H1 (cell line): ENCODE results near the gene KCNQ1OT1. TPM values are rescaled to one million over a fixed set of nuclear protein-coding genes. Genes with fewer than 3 reads are reported as not detected.

Source experiments
- BRCA1 ChIP-seq: IDR thresholded peaks from 2 replicates; pipeline ENCODE4 v1.6.1; 2012; ENCODE audit warnings: low read depth, low read length, improper control_type of control experiment
- CHD7 ChIP-seq: fragments of 300-600 bp; sonication (generic); IDR thresholded peaks from 2 replicates; pipeline ENCODE4 v1.7.1; 2012; ENCODE audit warnings: low read length, moderate library complexity, mild to moderate bottlenecking, inconsistent platforms; ENCODE audit not compliant: insufficient replicate concordance
- KDM1A ChIP-seq: fragments of 200-600, 300-600 bp; sonication (generic); IDR thresholded peaks from 2 replicates; pipeline ENCODE4 v1.7.1; 2016; ENCODE audit warnings: mild to moderate bottlenecking, low read length, borderline replicate concordance
- KDM4A ChIP-seq: IDR thresholded peaks from one replicate; pipeline ENCODE4 v1.7.1; 2012; ENCODE audit warnings: low read depth, mild to moderate bottlenecking, moderate library complexity, low read length, inconsistent platforms; ENCODE audit not compliant: severe bottlenecking
- PHF8 ChIP-seq: fragments of 200-600 bp; sonication (generic); conservative IDR thresholded peaks from 2 replicates; pipeline ENCODE4 v1.7.1; 2012; ENCODE audit warnings: low read depth, mild to moderate bottlenecking, inconsistent platforms, low read length, moderate library complexity
- RBBP5 ChIP-seq: IDR thresholded peaks from 2 replicates; pipeline ENCODE4 v1.7.1; 2012; ENCODE audit warnings: low read depth, mild to moderate bottlenecking, inconsistent platforms, low read length, moderate library complexity, borderline replicate concordance
- SRF ChIP-seq: IDR thresholded peaks from 2 replicates; pipeline ENCODE4 v1.6.1; 2011; ENCODE audit warnings: mild to moderate bottlenecking, low read depth, low read length, moderate library complexity
- polyA plus RNA-seq, 7 experiments: library from polyadenylated mRNA; depleted of rRNA in 3 of 7; stranded (reverse) in 5 of 7; unstranded in 2 of 7; fragments of >200 nt in 5 of 7; fragments of 200-250 nt in 2 of 7; gene quantifications; 1 replicate in 5 of 7; 2 replicates in 1 of 7; 4 replicates in 1 of 7; pipeline versions ENCODE4 v1.2.1 to v1.2.3, GENCODE V29; 2011 to 2013; ENCODE audit warnings: missing spikeins in 2 of 7, mixed read lengths in 2 of 7
- total RNA-seq: library from RNA; stranded (reverse); fragmentation: NEBNext Ultra II Directional; extraction: Animal tissue kit (Norgen Biotek cat#: 25700); gene quantifications from 2 replicates; pipeline ENCODE4 v1.2.1, GENCODE V29; 2021

Gene KCNQ1OT1
- total and polyA plus RNA-seq, 2 of the 8 experiments (the other 6 are each of a cell fraction or from before 2014, with no cell fraction given), result 0.21 to 1.2 TPM

- TF ChIP-seq CHD7 (no peak), PHF8 (no peak), BRCA1 (no peak), SRF (no peak), RBBP5 (no peak), KDM4A (no peak), KDM1A (no peak)
Measured at GRCh38 chr11:2641623-2642022, 58.2 kb downstream of the KCNQ1OT1 start (continued).
